IPS DF 4.7 (cell line): ENCODE results near the gene MPHOSPH8.
"Not testable (repeated sequence)": the region's sequence is repeated elsewhere in the genome, so short reads cannot be mapped to it uniquely, and the experiment has no call there.

Experiments
- DNase-seq: peaks from one replicate; pipeline ENCODE4 v3.0.0-alpha.2; 2013; ENCODE audit warnings: low spot score; ENCODE audit errors: extremely low read depth

The MPHOSPH8 gene

GRCh38 chr13:19680751-19681150, 47.3 kb downstream of the MPHOSPH8 start:
- DNase-seq = no peak

- peak; percentile 36 for DNase-seq
Observed at GRCh38 chr13:19681517-19681916, 48.1 kb downstream of the MPHOSPH8 start.

GRCh38 chr13:19685034-19685433, 51.6 kb downstream of the MPHOSPH8 start:
- no peak for DNase-seq

GRCh38 chr13:19685437-19685836, 52.0 kb downstream of the MPHOSPH8 start:
- DNase-seq = no peak

- not testable (repeated sequence) for DNase-seq
Observed at GRCh38 chr13:19691447-19691846, 58.0 kb downstream of the MPHOSPH8 start.

GRCh38 chr13:19695428-19695827, 62.0 kb downstream of the MPHOSPH8 start:
- DNase-seq = no peak

GRCh38 chr13:19695829-19696228, 62.4 kb downstream of the MPHOSPH8 start:
- DNase-seq = no peak

- DNase-seq = not testable (repeated sequence)
Observed at GRCh38 chr13:19700963-19701362, 67.5 kb downstream of the MPHOSPH8 start.

GRCh38 chr13:19701619-19702018, 68.2 kb downstream of the MPHOSPH8 start:
- DNase-seq = not testable (repeated sequence)

GRCh38 chr13:19704256-19704655, 70.8 kb downstream of the MPHOSPH8 start:
- DNase-seq = not testable (repeated sequence)

- DNase-seq = not testable (repeated sequence)
Observed at GRCh38 chr13:19709039-19709438, 75.6 kb downstream of the MPHOSPH8 start.

- not testable (repeated sequence) for DNase-seq
Observed at GRCh38 chr13:19709782-19710181, 76.3 kb downstream of the MPHOSPH8 start.

- DNase-seq = no peak
Observed at GRCh38 chr13:19713186-19713965, 79.9 kb downstream of the MPHOSPH8 start.

GRCh38 chr13:19720039-19720438, 86.6 kb downstream of the MPHOSPH8 start:
- DNase-seq = no peak
